PC-3 (cell line): Measurements from ENCODE around the gene DISC1. TPM values are rescaled to one million over a fixed set of nuclear protein-coding genes. Genes with fewer than 3 reads are reported as not detected.

ENCODE experiments used
- ATAC-seq: fragments of 200-7000 bp; cut with Tn5 transposase; 2 replicates; pipeline ENCODE4 v1.9.1; 2020; ENCODE audit warnings: mild to moderate bottlenecking, moderate library complexity
- BruUV-seq: library from RNA; stranded (reverse); fragments of 400-500 nt; replicated peaks from 2 replicates; lab custom pipeline; 2021; lab: Mats Ljungman, UMichigan
- CTCF ChIA-PET: fragments of 300-600 bp; sonication (Branson Sonifier 250); formaldehyde crosslinking; loops from one replicate; lab custom pipeline; 2022; ENCODE audit warnings: antibody characterized with exemption; lab: Charles Lee
- POLR2A ChIA-PET: fragments of 300-600 bp; sonication (Branson Sonifier 250); formaldehyde crosslinking; loops from one replicate; lab custom pipeline; 2022; ENCODE audit warnings: antibody characterized with exemption; ENCODE audit not compliant: unreplicated experiment; lab: Charles Lee
- DNase-seq: peaks from one replicate; pipeline ENCODE4 v3.0.0-alpha.2; 2015
- H2AFZ ChIP-seq: fragments of 300-600 bp; sonication (generic); 2 replicates; pipeline ENCODE4 v1.6.0; 2016; ENCODE audit warnings: antibody characterized with exemption, low read length
- H3F3A ChIP-seq: fragments of 300-600 bp; sonication (generic); one replicate; pipeline ENCODE4 v1.6.0; 2017; ENCODE audit warnings: antibody characterized with exemption, low read length, control low read depth, mild to moderate bottlenecking; ENCODE audit not compliant: unreplicated experiment
- H3K27ac ChIP-seq: fragments of 300-600 bp; sonication (generic); 2 replicates; pipeline ENCODE4 v1.5.1; 2016; ENCODE audit warnings: mild to moderate bottlenecking, low read length
- H3K27me3 ChIP-seq: fragments of 300-600 bp; sonication (generic); 2 replicates; pipeline ENCODE4 v1.6.1; 2016; ENCODE audit warnings: low read length, mixed read lengths
- H3K36me3 ChIP-seq: fragments of 300-600 bp; sonication (generic); 2 replicates; pipeline ENCODE4 v1.6.1; 2016; ENCODE audit warnings: low read depth, mixed run types, low read length, mixed read lengths
- H3K4me1 ChIP-seq: fragments of 300-600 bp; sonication (generic); 2 replicates; pipeline ENCODE4 v1.5.1; 2016; ENCODE audit warnings: low read length; ENCODE audit not compliant: insufficient read depth
- H3K4me2 ChIP-seq: fragments of 300-600 bp; sonication (generic); 2 replicates; pipeline ENCODE4 v1.6.0; 2016; ENCODE audit warnings: low read length
- H3K4me3 ChIP-seq: fragments of 300-600 bp; sonication (generic); 2 replicates; pipeline ENCODE4 v1.5.1; 2016; ENCODE audit warnings: mild to moderate bottlenecking, low read length, mixed read lengths
- H3K79me2 ChIP-seq: fragments of 300-600 bp; sonication (generic); 2 replicates; pipeline ENCODE4 v1.6.1; 2017; ENCODE audit warnings: low read length, mixed read lengths
- H3K9ac ChIP-seq: fragments of 300-600 bp; sonication (generic); 2 replicates; pipeline ENCODE4 v1.6.0; 2016; ENCODE audit warnings: mild to moderate bottlenecking, low read length
- H3K9me2 ChIP-seq: fragments of 300-600 bp; sonication (generic); replicated peaks from 2 replicates; pipeline ENCODE4 v1.6.1; 2016; ENCODE audit warnings: mixed run types, low read length, mixed read lengths
- H3K9me3 ChIP-seq: fragments of 300-600 bp; sonication (generic); 2 replicates; pipeline ENCODE4 v1.6.1; 2016; ENCODE audit warnings: low read length, mixed read lengths
- H4K20me1 ChIP-seq: fragments of 300-600 bp; sonication (generic); 2 replicates; pipeline ENCODE4 v1.6.1; 2016; ENCODE audit warnings: low read length, mixed read lengths
- CTCF ChIP-seq: fragments of 300-600 bp; sonication (generic); conservative IDR thresholded peaks from 2 replicates; pipeline ENCODE4 v1.5.1; 2017; ENCODE audit warnings: antibody characterized with exemption, low read depth, mild to moderate bottlenecking, low read length
- EZH2 ChIP-seq: fragments of 300-600 bp; sonication (generic); IDR thresholded peaks from one replicate; pipeline ENCODE4 v1.6.1; 2017; ENCODE audit warnings: antibody characterized with exemption, mild to moderate bottlenecking, low read length; ENCODE audit not compliant: unreplicated experiment
- EZH2phosphoT487 ChIP-seq: fragments of 300-600 bp; sonication (generic); IDR thresholded peaks from 2 replicates; pipeline ENCODE4 v1.6.1; 2018; ENCODE audit warnings: mild to moderate bottlenecking, antibody characterized with exemption, low read length, borderline replicate concordance
- intact Hi-C: fragments of 100-400 bp; cut with micrococcal nuclease; formaldehyde crosslinking; loops from 2 replicates; pipeline ENCODE4 v1.9.0; 2023
- total RNA-seq: library from RNA; depleted of rRNA; stranded (reverse); fragments of >200 nt; gene quantifications from 2 replicates; pipeline ENCODE4 v1.2.3, GENCODE V29; 2014

Gene DISC1
- total RNA-seq, 1 experiment from 2014 or later: 3.4 TPM

GRCh38 chr1:231660198-231660597, 33.6 kb downstream of the DISC1 start:
- TF ChIP-seq CTCF: no peak
- no peak for TF ChIP-seq EZH2
- no peak for TF ChIP-seq EZH2phosphoT487
- intact Hi-C loops: no loop called here
- ChIA-PET CTCF (no interaction called here), POLR2A (no interaction called here)
- Histone ChIP-seq H3K4me2 (no peak overlapping the region), H3K9me2 (no peaks in the 10 kb centered on the region), H3K4me3 (no peak overlapping the region), H3K27me3 (no peaks in the 10 kb centered on the region), H3K9me3 (no peaks in the 10 kb centered on the region), H3K27ac (no peak overlapping the region), H3K4me1 (no peaks in the 10 kb centered on the region), H4K20me1 (no peaks in the 10 kb centered on the region), H3K79me2 (no peaks in the 10 kb centered on the region), H2AFZ (no peak overlapping the region), H3F3A (no peaks in the 10 kb centered on the region), H3K36me3 (no peaks in the 10 kb centered on the region), H3K9ac (no peak overlapping the region)
- no peak for DNase-seq
- no peak for ATAC-seq
- no TSS peak for BruUV-seq

- Histone ChIP-seq H3K9me3 (no peaks in the 10 kb centered on the region), H3F3A (no peaks in the 10 kb centered on the region), H3K4me2 (no peak overlapping the region), H2AFZ (no peak overlapping the region), H3K27me3 (no peaks in the 10 kb centered on the region), H3K9ac (no peak overlapping the region), H3K36me3 (no peaks in the 10 kb centered on the region), H3K79me2 (no peaks in the 10 kb centered on the region), H3K4me3 (no peak overlapping the region), H4K20me1 (no peaks in the 10 kb centered on the region), H3K27ac (no peak overlapping the region), H3K9me2 (no peaks in the 10 kb centered on the region), H3K4me1 (no peaks in the 10 kb centered on the region)
- no TSS peak for BruUV-seq
- ChIA-PET POLR2A (no interaction called here), CTCF (no interaction called here)
- ATAC-seq (no peak), DNase-seq (no peak)
- intact Hi-C loops: no loop called here
- TF ChIP-seq CTCF (no peak), EZH2 (no peak), EZH2phosphoT487 (no peak)
Observed at GRCh38 chr1:231663211-231663792, 36.7 kb downstream of the DISC1 start.

- ChIA-PET POLR2A (no interaction called here), CTCF (no interaction called here)
- Histone ChIP-seq H3K27me3 (no peaks in the 10 kb centered on the region), H3K4me1 (no peaks in the 10 kb centered on the region), H4K20me1 (no peaks in the 10 kb centered on the region), H3K9ac (no peak overlapping the region), H3K9me2 (no peaks in the 10 kb centered on the region), H3K4me3 (no peak overlapping the region), H3K27ac (no peak overlapping the region), H3K36me3 (no peaks in the 10 kb centered on the region), H3K4me2 (no peak overlapping the region), H3F3A (no peaks in the 10 kb centered on the region), H2AFZ (no peak overlapping the region), H3K9me3 (no peaks in the 10 kb centered on the region), H3K79me2 (no peaks in the 10 kb centered on the region)
- intact Hi-C loops: no loop called here
- TF ChIP-seq CTCF (no peak), EZH2 (no peak), EZH2phosphoT487 (no peak)
- DNase-seq (no peak), ATAC-seq (no peak)
- BruUV-seq: no TSS peak
Observed at GRCh38 chr1:231665101-231665500, 38.5 kb downstream of the DISC1 start.
